HAP-1 (cell line): ENCODE data around the gene STXBP2.

Source experiments
- DNase-seq, 2 experiments: peaks; one replicate each; pipeline ENCODE4 v3.0.0-alpha.2; 2016 to 2020; ENCODE audit warnings: low spot score in 2 of 2
- H3K27me3 ChIP-seq: fragments of 250-450 bp; sonication (Bioruptor Pico); 2 replicates; pipeline ENCODE4 v1.5.1; 2020; ENCODE audit warnings: low read depth, mild to moderate bottlenecking, moderate library complexity
- H3K36me3 ChIP-seq: fragments of 250-450 bp; sonication (Bioruptor Pico); replicated peaks from 2 replicates; pipeline ENCODE4 v1.5.1; 2020; ENCODE audit warnings: mild to moderate bottlenecking
- H3K4me1 ChIP-seq: fragments of 250-450 bp; sonication (Bioruptor Pico); 2 replicates; pipeline ENCODE4 v1.5.1; 2020; ENCODE audit warnings: mild to moderate bottlenecking
- H3K4me3 ChIP-seq: fragments of 250-450 bp; sonication (Bioruptor Pico); 2 replicates; pipeline ENCODE4 v1.5.1; 2020; ENCODE audit warnings: mild to moderate bottlenecking, moderate library complexity
- H3K9me3 ChIP-seq: fragments of 250-450 bp; sonication (Bioruptor Pico); 2 replicates; pipeline ENCODE4 v1.5.1; 2020; ENCODE audit warnings: mild to moderate bottlenecking, moderate library complexity
- in situ Hi-C: fragments of 300-500 bp; cut with MboI; formaldehyde crosslinking; loops from 3 replicates; pipeline ENCODE4 v1.14.3; 2020; ENCODE audit warnings: low sequenced_read_pairs, inconsistent platforms, mixed read lengths

Gene STXBP2

DNA sequence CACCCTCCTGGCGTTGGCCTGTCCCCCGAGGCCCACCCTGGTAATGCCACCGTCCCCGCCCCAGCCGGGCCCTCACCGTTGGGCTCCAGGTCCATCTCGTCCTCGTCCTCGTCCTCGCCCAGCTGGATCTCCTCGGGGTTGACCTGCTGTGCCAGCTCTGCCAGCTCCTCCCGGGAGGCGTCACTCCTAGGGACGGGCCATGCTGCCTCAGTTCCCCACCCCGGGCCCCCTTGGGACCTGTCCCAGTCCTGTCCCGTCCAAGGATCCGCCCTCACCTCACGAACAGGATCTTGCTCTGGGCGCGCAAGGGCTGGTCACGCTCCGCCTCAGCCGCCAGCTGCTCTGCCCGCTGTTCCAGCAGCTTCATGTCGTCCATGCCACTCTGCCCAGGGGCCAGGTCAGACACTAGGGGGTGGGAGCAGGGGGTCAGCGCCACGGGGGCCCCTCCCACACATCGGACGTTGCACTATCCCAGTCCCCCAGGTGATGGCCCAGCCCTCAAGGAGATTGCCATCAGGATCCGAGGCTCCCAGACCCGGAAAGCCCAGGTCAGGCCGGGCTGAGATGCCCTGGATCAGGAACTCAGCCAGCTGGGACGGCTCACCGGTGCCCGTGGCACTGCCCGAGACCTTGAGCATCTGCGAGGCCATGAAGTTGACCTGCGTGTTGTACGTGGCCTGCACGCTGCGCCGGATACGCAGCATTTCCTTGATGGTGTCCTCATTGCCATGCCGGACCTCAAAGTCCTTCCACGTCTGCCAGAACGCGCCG is 17.1 kb upstream of the STXBP2 start:
- Histone ChIP-seq H3K4me3 (no peak overlapping the region), H3K27me3 (no peaks in the 10 kb centered on the region), H3K9me3 (no peaks in the 10 kb centered on the region), H3K4me1 (no peaks in the 10 kb centered on the region), H3K36me3 (peaks cover 41% of the 10 kb centered on the region)
- in situ Hi-C loops: no loop called here
- DNase-seq: no peak

GRCh38 chr19:7620442-7621412 is 16.2 kb upstream of the STXBP2 start:
- Histone ChIP-seq H3K36me3 (peaks cover 41% of the 10 kb centered on the region), H3K27me3 (no peaks in the 10 kb centered on the region), H3K4me3 (no peak overlapping the region), H3K4me1 (no peaks in the 10 kb centered on the region), H3K9me3 (no peaks in the 10 kb centered on the region)
- in situ Hi-C loops: no loop called here
- DNase-seq: no peak

GRCh38 chr19:7622933-7623685 is 13.8 kb upstream of the STXBP2 start:
- H3K27me3 ChIP-seq: no peaks in the 10 kb centered on the region
- in situ Hi-C loops: no loop called here
- H3K4me3 ChIP-seq: no peak overlapping the region
- H3K4me1 ChIP-seq: 0 out of 2 replicates have a peak, but pooled peaks cover under 1% of the 10 kb centered on the region
- peaks cover 47% of the 10 kb centered on the region for H3K36me3 ChIP-seq
- no peaks in the 10 kb centered on the region for H3K9me3 ChIP-seq
- DNase-seq: peak in 1 of 2 experiments; percentile 42

GRCh38 chr19:7623725-7624603 is 12.9 kb upstream of the STXBP2 start:
- peaks cover 43% of the 10 kb centered on the region for H3K36me3 ChIP-seq
- DNase-seq: no peak
- in situ Hi-C loops: no loop called here
- peaks cover 5% of the 10 kb centered on the region; the same call in 1 of the 2 replicates for H3K4me1 ChIP-seq
- H3K4me3 ChIP-seq: no peak overlapping the region
- H3K9me3 ChIP-seq: no peaks in the 10 kb centered on the region
- no peaks in the 10 kb centered on the region for H3K27me3 ChIP-seq

GRCh38 chr19:7624810-7625209 is 12.1 kb upstream of the STXBP2 start:
- in situ Hi-C loops: no loop called here
- H3K4me1 ChIP-seq: peaks cover 5% of the 10 kb centered on the region; the same call in 1 of the 2 replicates
- H3K27me3 ChIP-seq: no peaks in the 10 kb centered on the region
- H3K36me3 ChIP-seq: peaks cover 38% of the 10 kb centered on the region
- no peaks in the 10 kb centered on the region for H3K9me3 ChIP-seq
- H3K4me3 ChIP-seq: no peak overlapping the region
- DNase-seq: no peak

DNA sequence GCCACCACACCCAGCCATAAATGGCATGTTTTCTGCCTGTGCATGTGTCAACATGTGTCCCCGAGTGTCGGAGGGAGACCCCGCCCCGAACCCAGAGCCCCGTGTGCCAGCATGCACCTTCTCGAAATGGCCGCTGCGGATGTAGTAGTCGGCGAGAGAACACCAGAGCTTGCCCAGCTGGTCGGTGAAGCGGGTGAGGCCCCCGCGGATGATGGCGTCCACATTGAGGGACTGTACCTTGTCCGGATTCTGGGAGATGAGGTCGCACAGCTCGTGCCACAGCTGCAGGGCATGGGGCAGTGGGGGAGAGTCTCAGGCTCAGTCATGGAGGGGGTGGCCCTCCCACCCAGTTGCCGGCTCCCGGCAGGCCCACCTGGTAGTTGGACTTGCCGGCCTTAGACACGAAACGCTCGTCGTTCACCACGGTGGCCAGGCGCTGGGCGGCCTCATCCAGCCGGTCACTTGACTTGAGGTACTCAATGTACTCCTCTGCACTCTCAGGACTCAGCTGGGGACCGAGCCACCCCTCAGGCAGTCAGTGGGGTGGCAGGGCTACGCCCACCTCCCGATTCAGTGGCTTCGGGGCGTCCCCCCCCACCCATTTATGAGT is 11.0 kb upstream of the STXBP2 start:
- no peak for DNase-seq
- H3K4me3 ChIP-seq: no peak overlapping the region
- H3K27me3 ChIP-seq: no peaks in the 10 kb centered on the region
- H3K9me3 ChIP-seq: no peaks in the 10 kb centered on the region
- H3K4me1 ChIP-seq: peaks cover 11% of the 10 kb centered on the region
- H3K36me3 ChIP-seq: peaks cover 29% of the 10 kb centered on the region
- in situ Hi-C loops: no loop called here

DNA sequence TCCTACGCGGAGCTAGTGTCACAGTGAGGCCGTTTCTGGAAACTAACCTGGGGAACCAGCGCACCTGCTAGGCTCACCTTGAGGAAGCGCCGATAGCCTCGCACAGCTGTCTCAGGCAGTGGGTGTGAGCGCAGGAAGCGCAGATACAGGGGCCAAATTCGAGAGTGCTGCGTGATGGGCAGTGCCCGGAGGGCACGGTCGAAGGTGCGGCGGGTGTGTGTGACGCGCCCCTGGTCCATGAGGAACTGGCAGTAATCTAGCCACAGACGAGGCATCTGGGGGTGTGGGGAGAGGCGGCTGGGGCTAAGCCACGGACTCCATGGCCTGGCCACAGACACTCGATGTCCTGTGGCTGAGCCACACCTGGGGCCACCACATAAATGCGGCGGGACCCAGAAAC is 9.7 kb upstream of the STXBP2 start:
- in situ Hi-C loops: no loop called here
- Histone ChIP-seq H3K4me3 (no peak overlapping the region), H3K27me3 (no peaks in the 10 kb centered on the region), H3K4me1 (peaks cover 11% of the 10 kb centered on the region), H3K9me3 (no peaks in the 10 kb centered on the region), H3K36me3 (peaks cover 24% of the 10 kb centered on the region)
- DNase-seq: no peak

DNA sequence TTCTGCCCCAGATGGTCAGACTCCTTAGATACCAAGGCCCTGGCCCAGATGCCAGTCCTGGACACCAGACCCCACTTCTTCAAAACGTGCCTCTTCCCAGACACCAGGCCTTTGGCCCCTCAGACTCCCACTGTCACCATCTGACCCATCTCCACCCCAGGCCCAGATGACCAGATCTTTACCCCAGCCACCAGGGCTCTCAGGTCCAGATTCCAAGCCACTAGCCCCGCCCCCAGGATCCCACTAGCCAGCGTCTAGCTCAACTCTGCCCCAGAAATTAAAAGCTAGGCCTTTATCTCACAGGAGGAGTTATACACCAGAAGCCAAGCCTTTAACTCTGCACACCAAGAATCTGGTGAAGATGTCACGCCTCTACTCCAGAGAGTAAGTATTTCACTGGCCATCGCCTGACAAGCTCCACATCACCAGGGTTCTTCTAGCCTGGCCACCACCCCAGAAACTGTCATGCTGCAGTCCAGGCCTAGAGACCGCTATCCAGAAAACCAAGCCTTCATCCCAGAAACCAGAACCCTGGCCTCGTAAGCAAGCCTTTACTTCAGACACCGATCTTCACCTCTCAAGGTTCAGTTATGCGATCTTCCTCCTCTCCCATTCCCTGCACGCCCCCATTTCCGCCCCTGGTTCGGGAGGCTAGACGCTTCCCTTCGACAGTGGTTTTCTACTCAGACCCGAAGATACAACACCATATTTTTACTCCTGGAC is 8.2 kb upstream of the STXBP2 start:
- peaks cover 11% of the 10 kb centered on the region for H3K4me1 ChIP-seq
- H3K9me3 ChIP-seq: no peaks in the 10 kb centered on the region
- DNase-seq: no peak
- peaks cover 14% of the 10 kb centered on the region for H3K36me3 ChIP-seq
- H3K4me3 ChIP-seq: peak overlapping the region; percentile 91
- in situ Hi-C loops: no loop called here
- no peaks in the 10 kb centered on the region for H3K27me3 ChIP-seq

- peak; percentile 94 to 96 for DNase-seq
- Histone ChIP-seq H3K4me3 (peak within 1 kb of the TSS; percentile 91), H3K27me3 (no peaks in the 10 kb centered on the region), H3K4me1 (peaks cover 11% of the 10 kb centered on the region), H3K9me3 (no peaks in the 10 kb centered on the region), H3K36me3 (peaks cover 14% of the 10 kb centered on the region)
- in situ Hi-C loops: no loop called here
These were observed 7.4 kb upstream of the STXBP2 start, which contains the start of the genes PET100 and XAB2 for GRCh38 chr19:7629347-7630054. Gene PET100 (plus strand): TSS chr19:7629793. CDS start chr19:7629834, 41 bp downstream. Gene XAB2 (minus strand): TSS chr19:7629545. CDS start chr19:7629527, 18 bp downstream.

- in situ Hi-C loops: no loop called here
- no peak for DNase-seq
- H3K27me3 ChIP-seq: no peaks in the 10 kb centered on the region
These were observed 5.3 kb upstream of the STXBP2 start for GRCh38 chr19:7631577-7631976.

GRCh38 chr19:7632340-7633203 is 4.3 kb upstream of the STXBP2 start:
- H3K4me3 ChIP-seq: no peak overlapping the region
- H3K9me3 ChIP-seq: no peaks in the 10 kb centered on the region
- in situ Hi-C loops: no loop called here
- H3K27me3 ChIP-seq: no peaks in the 10 kb centered on the region
- H3K4me1 ChIP-seq: peaks cover 11% of the 10 kb centered on the region
- H3K36me3 ChIP-seq: no peaks in the 10 kb centered on the region
- DNase-seq: no peak

More at GRCh38 chr19:7631577-7631976, 5.3 kb upstream of the STXBP2 start:
- H3K4me1 ChIP-seq: peaks cover 11% of the 10 kb centered on the region
- H3K36me3 ChIP-seq: peaks cover 8% of the 10 kb centered on the region; the same call in 1 of the 2 replicates
- no peak overlapping the region for H3K4me3 ChIP-seq
- no peaks in the 10 kb centered on the region for H3K9me3 ChIP-seq
